ENCODE measurements around the gene MACROD2.

The MACROD2 gene

GRCh38 chr20:15163632-15164031 lies 1168.3 kb downstream of the MACROD2 start:
- no peaks in the 10 kb centered on the region for H3K9me3 ChIP-seq (ENCODE audit: control insufficient read depth, low read length)

DNA sequence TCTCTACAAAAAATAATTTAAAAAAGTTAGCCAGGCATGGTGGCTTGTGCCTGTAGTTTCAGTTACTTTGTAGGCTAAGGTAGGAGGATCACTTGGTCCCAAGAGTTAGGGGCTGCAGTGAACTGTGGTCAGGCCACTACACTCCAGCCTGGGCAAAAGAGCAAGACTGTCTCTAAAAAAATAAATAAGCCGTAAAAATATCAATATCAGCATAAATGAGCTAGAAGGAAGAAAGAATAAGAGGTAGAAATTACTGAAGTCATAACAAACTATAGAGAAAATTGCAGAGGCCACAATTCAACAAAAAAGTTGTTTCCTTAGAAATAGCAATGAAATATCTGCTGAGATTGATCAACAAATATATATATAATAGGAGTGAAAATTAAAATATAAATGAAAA lies 1169.4 kb downstream of the MACROD2 start:
- no peak overlapping the region for H3K4me3 ChIP-seq (ENCODE audit: insufficient read depth, low read depth, low read length)
- H3K36me3 ChIP-seq (ENCODE audit: control insufficient read depth, insufficient read depth, low read length) = no peaks in the 10 kb centered on the region
- no peaks in the 10 kb centered on the region for H3K4me1 ChIP-seq (ENCODE audit: control insufficient read depth, insufficient read depth, low read length)
- no peaks in the 10 kb centered on the region for H3K9me3 ChIP-seq (ENCODE audit: control insufficient read depth, low read length)
- no CpG with 5 or more reads among the region's 1 CpG for WGBS, 2 experiments
- no peaks in the 10 kb centered on the region for H3K27me3 ChIP-seq (ENCODE audit: control insufficient read depth, insufficient read depth, low read length, poor library complexity, severe bottlenecking)
- no peak overlapping the region for H3K27ac ChIP-seq (ENCODE audit: insufficient read depth, low read depth, low read length, poor library complexity, severe bottlenecking)

More at GRCh38 chr20:15163632-15164031, 1168.3 kb downstream of the MACROD2 start:
- H3K4me3 ChIP-seq (ENCODE audit: insufficient read depth, low read depth, low read length) = no peak overlapping the region
- no peak overlapping the region for H3K27ac ChIP-seq (ENCODE audit: insufficient read depth, low read depth, low read length, poor library complexity, severe bottlenecking)
- no peaks in the 10 kb centered on the region for H3K36me3 ChIP-seq (ENCODE audit: control insufficient read depth, insufficient read depth, low read length)
- H3K27me3 ChIP-seq (ENCODE audit: control insufficient read depth, insufficient read depth, low read length, poor library complexity, severe bottlenecking) = no peaks in the 10 kb centered on the region
- H3K4me1 ChIP-seq (ENCODE audit: control insufficient read depth, insufficient read depth, low read length) = no peaks in the 10 kb centered on the region

DNA sequence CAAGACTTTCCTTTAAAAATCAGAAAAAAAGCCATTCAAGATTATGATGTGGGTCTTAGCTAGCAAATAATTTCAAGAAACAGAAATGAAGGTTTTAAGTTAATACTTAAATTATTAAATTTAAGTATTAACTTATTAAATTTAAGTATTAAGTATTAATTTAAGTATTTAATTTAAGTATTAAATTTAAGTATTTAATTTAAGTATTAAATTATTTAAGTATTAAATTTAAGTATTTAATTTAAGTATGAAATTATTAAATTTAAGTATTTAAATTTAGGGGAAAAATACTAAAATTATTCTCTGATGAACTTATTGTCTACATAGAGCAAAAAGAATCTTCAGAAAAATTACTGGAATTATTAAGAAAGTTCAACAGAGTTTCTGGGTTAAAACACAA lies 1171.4 kb downstream of the MACROD2 start:
- no peaks in the 10 kb centered on the region for H3K9me3 ChIP-seq (ENCODE audit: control insufficient read depth, low read length)
- H3K27ac ChIP-seq (ENCODE audit: insufficient read depth, low read depth, low read length, poor library complexity, severe bottlenecking) = no peak overlapping the region

GRCh38 chr20:15171016-15171415 lies 1175.7 kb downstream of the MACROD2 start:
- Histone ChIP-seq H3K27me3 (ENCODE audit: control insufficient read depth, insufficient read depth, low read length, poor library complexity, severe bottlenecking) (no peaks in the 10 kb centered on the region), H3K4me3 (ENCODE audit: insufficient read depth, low read depth, low read length) (no peak overlapping the region), H3K27ac (ENCODE audit: insufficient read depth, low read depth, low read length, poor library complexity, severe bottlenecking) (no peak overlapping the region), H3K36me3 (ENCODE audit: control insufficient read depth, insufficient read depth, low read length) (no peaks in the 10 kb centered on the region), H3K4me1 (ENCODE audit: control insufficient read depth, insufficient read depth, low read length) (no peaks in the 10 kb centered on the region), H3K9me3 (ENCODE audit: control insufficient read depth, low read length) (no peaks in the 10 kb centered on the region)
- 93 to 95% methylated on average over 3 of the region's 3 CpGs for WGBS, 2 experiments

More for the DNA sequence above, 1171.4 kb downstream of the MACROD2 start:
- Histone ChIP-seq H3K27me3 (ENCODE audit: control insufficient read depth, insufficient read depth, low read length, poor library complexity, severe bottlenecking) (no peaks in the 10 kb centered on the region), H3K36me3 (ENCODE audit: control insufficient read depth, insufficient read depth, low read length) (no peaks in the 10 kb centered on the region), H3K4me3 (ENCODE audit: insufficient read depth, low read depth, low read length) (no peak overlapping the region), H3K4me1 (ENCODE audit: control insufficient read depth, insufficient read depth, low read length) (no peaks in the 10 kb centered on the region)

DNA sequence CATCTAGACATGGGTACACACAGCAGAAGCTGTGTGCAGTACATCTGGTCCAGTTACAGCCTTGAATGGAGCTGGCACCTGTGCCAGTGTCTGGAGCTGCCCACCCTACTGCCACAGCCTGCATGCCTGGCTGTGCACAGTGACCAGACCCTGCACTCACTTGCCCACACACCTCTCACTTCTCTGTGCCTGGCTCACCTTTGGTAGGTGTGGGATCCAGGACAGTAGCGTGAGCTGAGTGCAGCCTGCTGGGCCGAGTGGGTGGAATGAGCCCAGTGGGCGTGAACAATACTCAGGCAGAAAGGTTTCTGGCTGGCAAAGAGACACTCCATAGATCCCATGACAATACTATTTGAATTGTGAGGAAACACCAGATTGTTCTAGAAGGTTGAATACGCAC lies 1181.6 kb downstream of the MACROD2 start:
- H3K27me3 ChIP-seq (ENCODE audit: control insufficient read depth, insufficient read depth, low read length, poor library complexity, severe bottlenecking) = no peaks in the 10 kb centered on the region
- WGBS, 2 experiments = 94% methylated on average over 4 of the region's 4 CpGs

DNA sequence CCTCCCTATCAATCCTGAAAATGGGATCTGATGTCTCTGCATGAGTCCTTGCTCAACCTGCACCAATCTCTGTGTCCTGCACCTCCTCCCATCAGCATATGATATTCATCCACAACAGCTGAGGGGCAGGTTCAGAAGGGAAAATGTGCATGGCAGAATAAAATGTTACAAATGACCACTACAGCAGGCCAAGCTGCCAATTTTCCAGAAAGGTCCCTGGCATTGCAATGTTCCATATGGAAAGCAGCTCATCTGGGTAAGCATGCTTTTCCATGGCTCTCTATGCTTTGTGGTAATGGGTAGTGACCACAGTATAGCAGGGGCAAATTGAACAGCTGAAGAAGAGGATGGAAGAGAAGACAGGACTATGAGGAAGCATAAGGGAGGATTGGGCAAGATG lies 1183.3 kb downstream of the MACROD2 start:
- no peaks in the 10 kb centered on the region for H3K9me3 ChIP-seq (ENCODE audit: control insufficient read depth, low read length)
- H3K4me1 ChIP-seq (ENCODE audit: control insufficient read depth, insufficient read depth, low read length) = no peaks in the 10 kb centered on the region
- H3K4me3 ChIP-seq (ENCODE audit: insufficient read depth, low read depth, low read length) = no peak overlapping the region
- no peaks in the 10 kb centered on the region for H3K36me3 ChIP-seq (ENCODE audit: control insufficient read depth, insufficient read depth, low read length)
- H3K27ac ChIP-seq (ENCODE audit: insufficient read depth, low read depth, low read length, poor library complexity, severe bottlenecking) = no peak overlapping the region
- no peaks in the 10 kb centered on the region for H3K27me3 ChIP-seq (ENCODE audit: control insufficient read depth, insufficient read depth, low read length, poor library complexity, severe bottlenecking)

More for the DNA sequence above, 1181.6 kb downstream of the MACROD2 start:
- Histone ChIP-seq H3K4me3 (ENCODE audit: insufficient read depth, low read depth, low read length) (no peak overlapping the region), H3K9me3 (ENCODE audit: control insufficient read depth, low read length) (no peaks in the 10 kb centered on the region), H3K27ac (ENCODE audit: insufficient read depth, low read depth, low read length, poor library complexity, severe bottlenecking) (no peak overlapping the region), H3K4me1 (ENCODE audit: control insufficient read depth, insufficient read depth, low read length) (no peaks in the 10 kb centered on the region), H3K36me3 (ENCODE audit: control insufficient read depth, insufficient read depth, low read length) (no peaks in the 10 kb centered on the region)

GRCh38 chr20:15179381-15179780 lies 1184.1 kb downstream of the MACROD2 start:
- no peaks in the 10 kb centered on the region for H3K27me3 ChIP-seq (ENCODE audit: control insufficient read depth, insufficient read depth, low read length, poor library complexity, severe bottlenecking)
- WGBS, 2 experiments = 91 to 93% methylated on average over 2 of the region's 2 CpGs
- H3K4me3 ChIP-seq (ENCODE audit: insufficient read depth, low read depth, low read length) = no peak overlapping the region
- no peaks in the 10 kb centered on the region for H3K9me3 ChIP-seq (ENCODE audit: control insufficient read depth, low read length)
- no peaks in the 10 kb centered on the region for H3K36me3 ChIP-seq (ENCODE audit: control insufficient read depth, insufficient read depth, low read length)
- H3K27ac ChIP-seq (ENCODE audit: insufficient read depth, low read depth, low read length, poor library complexity, severe bottlenecking) = no peak overlapping the region
- no peaks in the 10 kb centered on the region for H3K4me1 ChIP-seq (ENCODE audit: control insufficient read depth, insufficient read depth, low read length)

DNA sequence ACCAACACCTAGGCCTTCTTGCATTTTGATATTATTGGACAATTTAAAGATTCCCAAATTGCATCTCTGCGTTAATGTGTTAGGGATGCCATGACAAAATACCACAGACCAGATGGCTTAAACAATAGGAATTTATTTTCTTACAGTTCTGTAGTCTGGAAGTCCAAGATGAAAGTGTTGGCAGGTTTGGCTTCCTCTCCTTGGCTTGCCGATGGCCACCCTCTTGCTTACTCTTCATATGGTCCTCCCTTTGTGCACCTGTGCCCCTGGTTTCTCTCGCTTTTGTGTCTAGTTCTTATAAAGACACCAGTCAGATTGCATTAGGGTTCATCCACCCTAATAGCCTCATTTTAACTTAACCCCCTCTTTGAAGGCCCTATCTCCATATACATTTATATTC lies 1184.5 kb downstream of the MACROD2 start:
- WGBS, 2 experiments = 93 to 94% methylated on average over 3 of the region's 3 CpGs

DNA sequence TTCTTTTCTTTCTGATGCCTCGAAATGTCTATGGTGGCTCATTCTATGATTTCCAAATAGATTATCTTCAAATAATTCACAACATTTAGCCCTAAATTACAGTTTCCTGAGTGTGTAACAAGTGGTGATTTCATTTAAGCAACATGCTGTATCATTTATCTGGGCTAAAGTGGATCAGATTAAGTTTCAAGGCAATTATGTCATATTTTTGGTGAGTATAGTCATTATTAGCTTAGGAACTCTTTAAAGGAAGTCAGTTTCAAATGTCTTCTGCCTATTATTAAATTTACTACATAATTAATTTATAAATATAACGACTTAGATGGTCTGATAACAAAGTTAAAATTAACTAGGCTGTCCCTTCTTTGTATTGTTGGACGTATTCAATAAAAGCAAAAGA lies 1190.0 kb downstream of the MACROD2 start:
- Histone ChIP-seq H3K36me3 (ENCODE audit: control insufficient read depth, insufficient read depth, low read length) (no peaks in the 10 kb centered on the region), H3K4me1 (ENCODE audit: control insufficient read depth, insufficient read depth, low read length) (no peaks in the 10 kb centered on the region), H3K27me3 (ENCODE audit: control insufficient read depth, insufficient read depth, low read length, poor library complexity, severe bottlenecking) (no peaks in the 10 kb centered on the region), H3K4me3 (ENCODE audit: insufficient read depth, low read depth, low read length) (no peak overlapping the region), H3K9me3 (ENCODE audit: control insufficient read depth, low read length) (no peaks in the 10 kb centered on the region), H3K27ac (ENCODE audit: insufficient read depth, low read depth, low read length, poor library complexity, severe bottlenecking) (no peak overlapping the region)
- 92% methylated on average over 1 of the region's 3 CpGs; no CpG with 5 or more reads in 1 of the 2 experiments for WGBS, 2 experiments

More for the DNA sequence above, 1184.5 kb downstream of the MACROD2 start:
- Histone ChIP-seq H3K9me3 (ENCODE audit: control insufficient read depth, low read length) (no peaks in the 10 kb centered on the region), H3K27ac (ENCODE audit: insufficient read depth, low read depth, low read length, poor library complexity, severe bottlenecking) (no peak overlapping the region), H3K4me3 (ENCODE audit: insufficient read depth, low read depth, low read length) (no peak overlapping the region), H3K4me1 (ENCODE audit: control insufficient read depth, insufficient read depth, low read length) (no peaks in the 10 kb centered on the region), H3K36me3 (ENCODE audit: control insufficient read depth, insufficient read depth, low read length) (no peaks in the 10 kb centered on the region), H3K27me3 (ENCODE audit: control insufficient read depth, insufficient read depth, low read length, poor library complexity, severe bottlenecking) (no peaks in the 10 kb centered on the region)

- Histone ChIP-seq H3K27ac (ENCODE audit: insufficient read depth, low read depth, low read length, poor library complexity, severe bottlenecking) (no peak overlapping the region), H3K27me3 (ENCODE audit: control insufficient read depth, insufficient read depth, low read length, poor library complexity, severe bottlenecking) (no peaks in the 10 kb centered on the region), H3K36me3 (ENCODE audit: control insufficient read depth, insufficient read depth, low read length) (no peaks in the 10 kb centered on the region), H3K9me3 (ENCODE audit: control insufficient read depth, low read length) (no peaks in the 10 kb centered on the region), H3K4me1 (ENCODE audit: control insufficient read depth, insufficient read depth, low read length) (no peaks in the 10 kb centered on the region), H3K4me3 (ENCODE audit: insufficient read depth, low read depth, low read length) (no peak overlapping the region)
- WGBS, 2 experiments = 49 to 54% methylated on average over 2 of the region's 2 CpGs
Measured at GRCh38 chr20:15185913-15186312, 1190.6 kb downstream of the MACROD2 start.

- Histone ChIP-seq H3K27ac (ENCODE audit: insufficient read depth, low read depth, low read length, poor library complexity, severe bottlenecking) (no peak overlapping the region), H3K36me3 (ENCODE audit: control insufficient read depth, insufficient read depth, low read length) (no peaks in the 10 kb centered on the region), H3K9me3 (ENCODE audit: control insufficient read depth, low read length) (no peaks in the 10 kb centered on the region), H3K4me1 (ENCODE audit: control insufficient read depth, insufficient read depth, low read length) (no peaks in the 10 kb centered on the region), H3K4me3 (ENCODE audit: insufficient read depth, low read depth, low read length) (no peak overlapping the region), H3K27me3 (ENCODE audit: control insufficient read depth, insufficient read depth, low read length, poor library complexity, severe bottlenecking) (no peaks in the 10 kb centered on the region)
- 87 to 88% methylated on average over 1 of the region's 1 CpG for WGBS, 2 experiments
Measured at GRCh38 chr20:15187612-15188011, 1192.3 kb downstream of the MACROD2 start.
